Adipocyte (in vitro differentiated cells): Measurements from ENCODE around the gene SSTR3.
"Not testable (repeated sequence)": the region's sequence is repeated elsewhere in the genome, so short reads cannot be mapped to it uniquely, and the experiment has no call there.

Experiments used
- DNase-seq: peaks from one replicate; pipeline ENCODE4 v3.0.0-alpha.2; 2015; ENCODE audit warnings: low read depth
- H3K27me3 ChIP-seq: replicated peaks from 2 replicates; pipeline ENCODE4 v1.7.0; 2013; ENCODE audit warnings: mild to moderate bottlenecking, low read length, moderate library complexity; ENCODE audit not compliant: control insufficient read depth, insufficient read depth
- H3K36me3 ChIP-seq: 2 replicates; pipeline ENCODE4 v1.7.0; 2013; ENCODE audit warnings: low read length, mild to moderate bottlenecking, moderate library complexity; ENCODE audit not compliant: control insufficient read depth, insufficient read depth, severe bottlenecking
- H3K4me1 ChIP-seq: 2 replicates; pipeline ENCODE4 v1.7.0; 2013; ENCODE audit warnings: mild to moderate bottlenecking, low read length, moderate library complexity; ENCODE audit not compliant: control insufficient read depth, insufficient read depth
- H3K4me3 ChIP-seq: 2 replicates; pipeline ENCODE4 v1.7.0; 2013; ENCODE audit warnings: mild to moderate bottlenecking, low read length, moderate library complexity
- H3K9ac ChIP-seq: 2 replicates; pipeline ENCODE4 v1.7.0; 2013; ENCODE audit warnings: mild to moderate bottlenecking, low read length, moderate library complexity
- H3K9me3 ChIP-seq: 2 replicates; pipeline ENCODE4 v1.7.0; 2013; ENCODE audit warnings: mild to moderate bottlenecking, low read length, moderate library complexity; ENCODE audit not compliant: control insufficient read depth

The SSTR3 gene

GRCh38 chr22:37240941-37241320 lies 28.7 kb upstream of the SSTR3 start:
- no peaks in the 10 kb centered on the region for H3K9me3 ChIP-seq
- H3K4me3 ChIP-seq: no peak overlapping the region
- no peak overlapping the region for H3K9ac ChIP-seq
- peaks cover 8% of the 10 kb centered on the region for H3K4me1 ChIP-seq
- H3K27me3 ChIP-seq: no peaks in the 10 kb centered on the region
- no peak for DNase-seq
- H3K36me3 ChIP-seq: no peaks in the 10 kb centered on the region

- no peak for DNase-seq
- Histone ChIP-seq H3K4me3 (no peak overlapping the region), H3K36me3 (no peaks in the 10 kb centered on the region), H3K4me1 (peaks cover 8% of the 10 kb centered on the region), H3K9me3 (no peaks in the 10 kb centered on the region), H3K9ac (no peak overlapping the region), H3K27me3 (no peaks in the 10 kb centered on the region)
Measured at GRCh38 chr22:37240240-37240940, 28.1 kb upstream of the SSTR3 start.

- H3K4me3 ChIP-seq: no peak overlapping the region
- H3K9me3 ChIP-seq: no peaks in the 10 kb centered on the region
- H3K36me3 ChIP-seq: no peaks in the 10 kb centered on the region
- peaks cover 8% of the 10 kb centered on the region for H3K4me1 ChIP-seq
- no peaks in the 10 kb centered on the region for H3K27me3 ChIP-seq
- no peak overlapping the region for H3K9ac ChIP-seq
- no peak for DNase-seq
Measured at GRCh38 chr22:37239336-37240239, 27.3 kb upstream of the SSTR3 start.

- no peaks in the 10 kb centered on the region for H3K36me3 ChIP-seq
Measured at GRCh38 chr22:37237371-37238268, 25.3 kb upstream of the SSTR3 start.

GRCh38 chr22:37235897-37236607 lies 23.8 kb upstream of the SSTR3 start:
- Histone ChIP-seq H3K27me3 (no peaks in the 10 kb centered on the region), H3K4me1 (peaks cover 7% of the 10 kb centered on the region), H3K9ac (no peak overlapping the region), H3K4me3 (no peak overlapping the region), H3K36me3 (no peaks in the 10 kb centered on the region), H3K9me3 (no peaks in the 10 kb centered on the region)
- DNase-seq: no peak

More at GRCh38 chr22:37237371-37238268, 25.3 kb upstream of the SSTR3 start:
- H3K4me1 ChIP-seq: peaks cover 7% of the 10 kb centered on the region
- H3K9ac ChIP-seq: no peak overlapping the region
- no peak overlapping the region for H3K4me3 ChIP-seq
- no peak for DNase-seq
- H3K9me3 ChIP-seq: no peaks in the 10 kb centered on the region
- H3K27me3 ChIP-seq: no peaks in the 10 kb centered on the region

GRCh38 chr22:37234736-37235711 lies 22.7 kb upstream of the SSTR3 start:
- peaks cover 7% of the 10 kb centered on the region for H3K4me1 ChIP-seq
- H3K9ac ChIP-seq: no peak overlapping the region
- no peak overlapping the region for H3K4me3 ChIP-seq
- H3K9me3 ChIP-seq: no peaks in the 10 kb centered on the region
- DNase-seq: no peak
- H3K36me3 ChIP-seq: no peaks in the 10 kb centered on the region
- no peaks in the 10 kb centered on the region for H3K27me3 ChIP-seq

- H3K9me3 ChIP-seq: no peaks in the 10 kb centered on the region
- no peak overlapping the region for H3K9ac ChIP-seq
- DNase-seq: no peak
- no peaks in the 10 kb centered on the region for H3K27me3 ChIP-seq
- H3K4me3 ChIP-seq: no peak overlapping the region
- H3K4me1 ChIP-seq: peaks cover 17% of the 10 kb centered on the region
- H3K36me3 ChIP-seq: no peaks in the 10 kb centered on the region
Measured at GRCh38 chr22:37233751-37234631, 21.7 kb upstream of the SSTR3 start.

- not testable (repeated sequence) for DNase-seq, H3K27me3 ChIP-seq, H3K9ac ChIP-seq, H3K36me3 ChIP-seq, H3K4me3 ChIP-seq, H3K9me3 ChIP-seq
- H3K4me1 ChIP-seq: peaks cover 23% of the 10 kb centered on the region
Measured at GRCh38 chr22:37233371-37233750, 21.1 kb upstream of the SSTR3 start.

GRCh38 chr22:37232140-37232998 lies 20.1 kb upstream of the SSTR3 start:
- H3K4me3 ChIP-seq: no peak overlapping the region
- no peak overlapping the region for H3K9ac ChIP-seq
- no peaks in the 10 kb centered on the region for H3K36me3 ChIP-seq
- H3K9me3 ChIP-seq: no peaks in the 10 kb centered on the region
- no peak for DNase-seq
- H3K27me3 ChIP-seq: no peaks in the 10 kb centered on the region
- H3K4me1 ChIP-seq: peaks cover 23% of the 10 kb centered on the region
